ENCODE measurements around the gene PPM1F.

The PPM1F gene

GRCh38 chr22:21951062-21951461 lies 1.6 kb downstream of the PPM1F start:
- TF ChIP-seq ZNF70 (CRISPR knock-in tag; IDR thresholded peaks at IDR 0.05) (no peak), ZFP30 (CRISPR knock-in tag; IDR thresholded peaks at IDR 0.05) (no peak), PATZ1 (CRISPR knock-in tag; IDR thresholded peaks at IDR 0.05; ENCODE audit: borderline replicate concordance) (no peak), TCF4 (CRISPR knock-in tag; IDR thresholded peaks at IDR 0.05; ENCODE audit: borderline replicate concordance) (no peak), ZNF565 (CRISPR knock-in tag; conservative IDR thresholded peaks at IDR 0.05; ENCODE audit: low read depth) (no peak), PPARA (CRISPR knock-in tag; IDR thresholded peaks at IDR 0.05; ENCODE audit: borderline replicate concordance) (no peak), CSDC2 (CRISPR knock-in tag; IDR thresholded peaks at IDR 0.05) (no peak)
- no peak for ATAC-seq

- no peak for ATAC-seq
Measured at GRCh38 chr22:21949948-21950347, 2.7 kb downstream of the PPM1F start.

More at GRCh38 chr22:21949948-21950347, 2.7 kb downstream of the PPM1F start:
- TF ChIP-seq CREB5 (CRISPR knock-in tag; IDR thresholded peaks at IDR 0.05; ENCODE audit: low read depth) = no peak
- TF ChIP-seq ISL1 (CRISPR knock-in tag; IDR thresholded peaks at IDR 0.05) = no peak
- TF ChIP-seq BACH2 (CRISPR knock-in tag; IDR thresholded peaks at IDR 0.05; ENCODE audit: borderline replicate concordance) = no peak
- no peak for TF ChIP-seq PPARA (CRISPR knock-in tag; IDR thresholded peaks at IDR 0.05; ENCODE audit: borderline replicate concordance)
- TF ChIP-seq ZNF565 (CRISPR knock-in tag; conservative IDR thresholded peaks at IDR 0.05; ENCODE audit: low read depth) = no peak
- no peak for TF ChIP-seq CSDC2 (CRISPR knock-in tag; IDR thresholded peaks at IDR 0.05)
- no peak for TF ChIP-seq CSRNP3 (CRISPR knock-in tag; IDR thresholded peaks at IDR 0.05)
- TF ChIP-seq TCF4 (CRISPR knock-in tag; IDR thresholded peaks at IDR 0.05; ENCODE audit: borderline replicate concordance) = no peak
- no peak for TF ChIP-seq ZFP3 (CRISPR knock-in tag; IDR thresholded peaks at IDR 0.05)
- no peak for TF ChIP-seq POU6F1 (CRISPR knock-in tag; IDR thresholded peaks at IDR 0.05; ENCODE audit: borderline replicate concordance, low read depth)
- TF ChIP-seq TOX (CRISPR knock-in tag; IDR thresholded peaks at IDR 0.05; ENCODE audit: borderline replicate concordance) = no peak
- TF ChIP-seq ESRRG (CRISPR knock-in tag; IDR thresholded peaks at IDR 0.05) = no peak
- TF ChIP-seq TSHZ2 (CRISPR knock-in tag; IDR thresholded peaks at IDR 0.05) = no peak
- TF ChIP-seq ZC3H10 (CRISPR knock-in tag; IDR thresholded peaks at IDR 0.05) = no peak
- no peak for TF ChIP-seq ZNF8 (CRISPR knock-in tag; IDR thresholded peaks at IDR 0.05)
- TF ChIP-seq RARB (CRISPR knock-in tag; IDR thresholded peaks at IDR 0.05) = no peak
- TF ChIP-seq ARNTL (CRISPR knock-in tag; IDR thresholded peaks at IDR 0.05; ENCODE audit: borderline replicate concordance, low read depth) = no peak
- no peak for TF ChIP-seq ZNF70 (CRISPR knock-in tag; IDR thresholded peaks at IDR 0.05)
- no peak for TF ChIP-seq OSR1 (CRISPR knock-in tag; IDR thresholded peaks at IDR 0.05)

Data from SK-N-SH treated with all-trans-retinoic acid at 6 μM for 48 hours (cell line).